ENCODE data around the gene TMEM169. TPM values are rescaled to one million over a fixed set of nuclear protein-coding genes. Genes with fewer than 3 reads are reported as not detected.

Gene TMEM169
- total RNA-seq, 1 donor from 2014 or later, result 0.15 TPM

DNA sequence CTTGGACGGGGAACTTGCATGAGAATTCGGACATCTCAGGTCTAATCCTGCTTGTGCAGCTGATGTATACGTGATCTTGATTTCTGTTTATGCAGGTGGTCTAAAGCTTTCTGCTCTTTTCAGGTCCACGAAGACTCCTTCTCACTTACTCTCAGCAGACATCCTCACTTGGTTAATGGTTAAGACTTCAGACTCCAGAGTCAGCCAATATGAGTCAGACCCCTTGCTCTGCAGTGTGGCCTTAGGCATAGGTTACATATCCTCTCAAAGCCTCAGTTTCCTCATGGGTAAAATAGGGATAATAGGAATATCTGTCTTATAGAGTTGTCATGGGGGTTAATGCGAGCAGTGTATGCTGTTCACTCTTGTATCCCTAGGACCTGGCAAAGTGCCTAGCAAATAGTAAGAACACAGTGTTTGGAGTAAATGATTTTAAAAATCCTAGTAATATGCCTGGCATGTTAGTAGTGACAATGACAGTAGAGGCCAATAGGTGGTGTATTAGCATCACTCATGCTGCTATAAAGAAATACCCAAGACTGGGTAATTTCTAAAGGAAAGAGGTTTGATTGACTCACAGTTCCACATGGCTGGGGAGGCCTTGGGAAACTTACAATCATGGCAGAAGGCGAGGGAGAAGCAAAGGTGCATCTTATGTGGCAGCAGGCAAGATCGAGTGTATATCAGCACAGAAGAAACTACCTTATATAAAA, 69.8 kb downstream of the TMEM169 start:
- ATAC-seq (no peak), DNase-seq (no peak)
- intact Hi-C loops (cut with micrococcal nuclease), result no loop called here

Other genes with a start within 250 kb of the TMEM169 start
- 0.84 TPM for gene MREG, start 68.4 kb upstream of the TMEM169 start, total RNA-seq
- gene PECR, start 110 bp upstream of the TMEM169 start, total RNA-seq, result 6.1 TPM
- 129 TPM for gene XRCC5, start 27.4 kb downstream of the TMEM169 start, total RNA-seq